Renal cortical epithelial cell (primary cell): ENCODE results near the gene YBX1. TPM values are rescaled to one million over a fixed set of nuclear protein-coding genes. Genes with fewer than 3 reads are reported as not detected.
A peak's percentile ranks its signal among the peaks of the same experiment; 100 is the strongest.
"Not testable (repeated sequence)": the region's sequence is repeated elsewhere in the genome, so short reads cannot be mapped to it uniquely, and the experiment has no call there.

Experiments used
- DNase-seq: peaks from one replicate; pipeline ENCODE4 v3.0.0-alpha.2; 2011; ENCODE audit warnings: low read depth
- total RNA-seq: library from RNA; depleted of rRNA; stranded (reverse); fragments of >200 nt; gene quantifications from 2 replicates; pipeline ENCODE4 v1.2.3, GENCODE V29; 2014

Gene YBX1
- total RNA-seq, 1 donor from 2014 or later: 792 TPM

DNA sequence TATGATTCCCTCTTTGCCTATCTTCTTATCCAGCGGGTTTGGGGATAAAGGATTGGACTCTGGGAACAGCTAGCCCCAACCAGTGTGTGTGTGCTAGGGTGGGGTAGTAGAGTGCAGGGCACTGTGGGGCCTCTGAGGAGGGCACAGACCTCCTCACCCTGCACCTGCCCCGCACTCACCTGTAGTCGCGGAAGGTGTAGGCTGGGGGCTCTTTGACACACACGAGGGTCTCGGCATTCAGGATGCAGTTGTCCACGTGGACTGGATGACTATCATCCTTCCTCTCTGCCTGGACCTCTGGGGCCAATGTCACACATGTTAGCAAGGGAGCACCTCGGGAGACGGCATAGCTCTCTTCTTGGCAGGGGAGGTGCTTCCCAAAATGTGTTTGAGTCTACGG lies 65.8 kb downstream of the YBX1 start:
- DNase-seq: no peak

DNA sequence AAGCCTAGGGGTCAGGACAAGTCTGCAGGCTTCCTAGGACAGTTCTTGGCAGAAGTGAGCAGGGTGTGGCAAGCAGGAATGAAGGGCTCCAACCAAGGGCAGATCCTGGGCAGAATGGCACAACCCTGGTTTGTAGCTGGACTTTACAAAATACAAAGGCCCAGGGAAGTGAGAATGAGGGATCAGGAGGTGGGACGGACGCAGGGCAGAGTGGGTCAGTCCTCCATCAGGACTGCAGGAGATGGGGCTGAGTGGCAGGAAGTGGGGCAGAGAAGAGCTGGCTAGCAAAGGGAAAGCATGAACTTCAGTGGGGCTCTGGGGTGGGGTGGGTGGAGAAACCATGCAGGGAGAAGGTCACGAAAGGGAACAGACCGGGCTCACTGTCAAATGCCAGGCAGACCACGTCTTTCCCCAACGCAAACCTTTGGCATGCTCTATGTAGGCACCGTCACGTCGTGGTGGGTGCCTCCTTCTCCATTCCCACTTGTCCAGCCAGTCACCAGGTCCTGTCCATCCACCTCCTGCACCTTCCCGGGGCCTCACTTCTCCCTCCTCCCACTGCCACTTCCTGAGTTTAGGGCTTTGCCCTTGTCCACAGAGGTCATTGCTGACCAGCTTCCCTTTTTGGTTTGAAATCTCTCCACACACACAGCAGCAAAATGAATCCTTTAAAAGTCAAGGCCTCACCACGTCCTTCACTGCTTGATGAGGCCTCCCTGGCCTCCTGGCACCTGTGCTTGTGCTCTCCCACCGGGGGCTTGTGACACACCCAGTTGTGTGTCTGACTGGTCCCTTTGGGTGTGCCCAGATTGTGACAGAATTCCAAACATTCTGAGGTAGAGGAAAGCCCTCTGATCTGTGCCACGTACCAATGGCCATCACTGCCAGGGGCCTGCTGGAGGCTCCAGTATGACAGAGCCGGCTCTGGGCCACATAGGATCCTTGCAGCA lies 66.5 kb downstream of the YBX1 start:
- no peak for DNase-seq

DNA sequence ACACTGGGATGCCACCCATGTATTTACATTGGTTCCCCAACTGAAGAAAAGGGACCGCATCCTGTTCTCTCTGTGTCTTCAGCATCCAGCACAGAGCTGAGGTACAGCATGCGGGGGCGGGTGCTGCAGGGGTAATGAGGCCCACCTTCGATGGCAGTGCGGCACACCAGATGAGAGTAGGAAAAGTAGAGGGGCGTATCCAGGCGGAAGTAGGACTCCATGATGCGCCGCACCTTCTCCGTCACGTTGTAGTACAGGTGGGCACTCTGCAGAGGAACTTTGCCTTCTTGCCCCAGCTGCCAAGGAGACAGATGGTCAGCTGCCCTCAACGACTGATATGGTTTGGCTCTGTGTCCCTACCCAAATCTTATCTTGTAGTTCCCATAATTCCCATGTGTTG lies 67.8 kb downstream of the YBX1 start:
- no peak for DNase-seq

DNA sequence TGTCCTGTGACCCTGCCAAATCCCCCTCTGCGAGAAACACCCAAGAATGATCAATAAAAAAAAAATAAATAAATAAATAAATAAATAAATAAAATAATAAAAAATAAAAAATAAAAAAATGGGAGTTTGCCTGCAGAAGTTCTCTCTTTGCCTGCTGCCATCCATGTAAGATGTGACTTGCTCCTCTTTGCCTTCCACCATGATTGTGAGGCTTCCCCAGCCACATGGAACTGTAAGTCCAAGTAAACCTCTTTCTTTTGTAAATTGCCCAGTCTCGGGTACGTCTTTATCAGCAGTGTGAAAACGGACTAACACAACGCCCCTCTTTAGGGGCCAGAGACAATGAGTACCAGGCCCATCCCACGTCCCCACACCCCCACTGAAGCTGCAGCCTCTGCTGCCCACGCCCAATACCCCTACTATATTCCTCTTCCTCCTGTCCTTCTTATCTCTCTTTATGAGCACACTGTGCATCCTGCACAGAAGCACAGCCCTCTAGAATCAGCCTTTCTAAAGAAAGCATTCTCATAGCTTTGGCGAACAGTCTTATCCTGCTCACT lies 69.4 kb downstream of the YBX1 start:
- DNase-seq: not testable (repeated sequence)

DNA sequence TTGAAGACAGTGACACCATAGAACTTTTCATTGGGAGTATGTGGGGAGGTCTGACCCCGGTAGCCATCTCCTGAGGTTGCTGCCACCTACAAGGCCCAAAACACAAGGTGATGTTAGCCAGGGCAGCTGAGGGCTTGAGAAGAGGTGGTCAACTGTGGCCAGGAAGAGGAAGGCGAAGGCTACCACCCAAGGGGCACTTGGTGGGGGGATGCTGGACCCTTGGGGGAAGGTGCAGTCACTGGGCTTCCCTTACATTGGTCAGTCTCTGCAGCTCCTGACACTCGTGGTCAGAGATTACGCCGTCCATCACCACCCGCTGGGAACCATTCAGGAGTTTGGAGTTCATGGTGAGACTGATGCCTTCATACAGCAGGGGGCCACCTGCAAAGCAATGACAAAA lies 70.1 kb downstream of the YBX1 start:
- no peak for DNase-seq

DNA sequence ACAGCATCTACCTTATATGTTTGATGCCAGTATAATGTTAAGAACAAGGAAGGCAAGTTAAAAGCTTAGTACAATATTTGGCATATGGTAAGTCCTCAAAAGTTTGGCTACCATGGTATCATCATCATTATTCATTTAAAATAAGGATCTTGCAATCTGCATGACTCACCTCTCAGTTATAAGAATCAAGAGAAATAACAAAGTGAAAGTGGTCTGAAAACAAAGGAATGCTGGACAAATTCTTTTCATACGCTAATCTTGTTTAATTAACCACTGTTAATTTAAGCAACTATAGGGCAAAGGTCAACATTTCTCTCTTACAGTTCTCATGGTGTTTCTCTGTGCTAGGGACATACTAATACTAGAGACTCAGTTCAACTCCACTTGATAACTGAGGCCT lies 70.9 kb downstream of the YBX1 start:
- peak; percentile 52 for DNase-seq

Other genes with a start within 250 kb of the YBX1 start
- 0.87 and 1.3 TPM in 2 replicates for gene ZMYND12, start 226.4 kb upstream of the YBX1 start, total RNA-seq
- 42.7 and 63.0 TPM in 2 replicates for gene PPCS, start 225.9 kb upstream of the YBX1 start, total RNA-seq
- 0.52 and 5.7 TPM in 2 replicates for gene CCDC30, start 219.1 kb upstream of the YBX1 start, total RNA-seq
- gene PPIH, start 24.0 kb upstream of the YBX1 start, total RNA-seq: 18.9 and 32.0 TPM in 2 replicates
- gene CLDN19, start 57.8 kb downstream of the YBX1 start, total RNA-seq: 5.7 TPM in 1 of 2 replicates, not detected in the other
- gene P3H1, start 84.6 kb downstream of the YBX1 start, total RNA-seq: 38.9 and 69.6 TPM in 2 replicates
- 6.6 and 8.2 TPM in 2 replicates for gene C1orf50, start 84.8 kb downstream of the YBX1 start, total RNA-seq
- not detected in 2 replicates for gene TMEM269, start 102.6 kb downstream of the YBX1 start, total RNA-seq
- gene ERMAP, start 134.7 kb downstream of the YBX1 start, total RNA-seq: 8.2 and 17.9 TPM in 2 replicates
- gene SVBP, start 135.0 kb downstream of the YBX1 start, total RNA-seq: 16.0 and 20.8 TPM in 2 replicates
- gene ZNF691, start 164.2 kb downstream of the YBX1 start, total RNA-seq: 6.3 and 14.5 TPM in 2 replicates